ENCODE measurements around the gene SLC8A1.

Gene SLC8A1

GRCh38 chr2:40147360-40147759 is 304.5 kb downstream of the SLC8A1 start:
- DNase-seq (ENCODE audit: low spot score): no peak

DNA sequence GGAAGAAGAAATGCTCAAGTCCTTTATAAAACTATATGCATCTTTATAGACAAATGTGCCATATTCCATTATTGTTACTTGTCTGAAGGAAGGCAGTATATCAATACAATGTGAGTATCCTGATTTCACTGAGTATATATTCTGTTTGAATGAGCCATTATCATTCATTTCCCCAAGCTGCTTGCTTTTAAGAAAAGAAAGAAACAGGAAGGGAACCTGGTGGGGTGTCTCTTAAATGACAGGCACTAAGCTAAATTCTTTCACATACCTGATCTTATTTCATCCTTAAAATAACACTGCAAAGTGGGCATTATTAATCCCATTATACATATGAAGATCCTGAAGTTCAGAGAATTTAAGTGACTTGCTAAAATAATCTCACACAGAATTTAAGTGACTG is 307.9 kb downstream of the SLC8A1 start:
- no peak for DNase-seq (ENCODE audit: low spot score)

- DNase-seq (ENCODE audit: low spot score): no peak
Observed at GRCh38 chr2:40138314-40138713, 313.6 kb downstream of the SLC8A1 start.

DNA sequence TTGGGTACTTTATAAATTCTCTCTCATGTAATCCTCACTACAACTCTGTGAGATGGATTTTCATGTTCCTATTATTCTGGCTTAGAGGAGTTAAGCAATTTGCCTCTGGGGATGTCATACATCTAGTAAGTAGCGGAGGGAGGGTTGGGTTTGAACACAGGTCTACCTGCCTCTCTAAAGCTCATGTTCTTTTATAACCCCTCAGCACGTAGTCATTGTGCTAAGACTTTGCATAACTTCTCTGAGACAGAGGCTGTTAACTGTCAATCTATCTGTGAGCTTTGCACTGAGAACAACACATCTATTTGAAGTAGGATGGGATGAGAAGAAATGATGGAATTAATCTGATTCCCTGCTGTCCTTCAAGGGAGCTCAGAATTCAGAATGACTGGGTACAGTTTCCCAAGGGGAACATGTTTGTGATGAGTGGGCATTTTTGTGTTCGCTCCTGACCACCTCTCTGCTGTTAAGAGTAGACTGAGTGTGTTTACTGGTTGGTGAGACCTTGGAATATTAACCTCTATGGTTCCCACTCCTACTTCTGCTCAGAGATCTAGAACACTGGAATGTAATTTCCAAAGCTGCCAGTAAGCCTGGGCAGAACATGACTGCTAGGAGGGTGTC is 320.7 kb downstream of the SLC8A1 start:
- DNase-seq (ENCODE audit: low spot score): no peak

- DNase-seq (ENCODE audit: low spot score): no peak
Observed at GRCh38 chr2:40130251-40130994, 321.5 kb downstream of the SLC8A1 start.

DNA sequence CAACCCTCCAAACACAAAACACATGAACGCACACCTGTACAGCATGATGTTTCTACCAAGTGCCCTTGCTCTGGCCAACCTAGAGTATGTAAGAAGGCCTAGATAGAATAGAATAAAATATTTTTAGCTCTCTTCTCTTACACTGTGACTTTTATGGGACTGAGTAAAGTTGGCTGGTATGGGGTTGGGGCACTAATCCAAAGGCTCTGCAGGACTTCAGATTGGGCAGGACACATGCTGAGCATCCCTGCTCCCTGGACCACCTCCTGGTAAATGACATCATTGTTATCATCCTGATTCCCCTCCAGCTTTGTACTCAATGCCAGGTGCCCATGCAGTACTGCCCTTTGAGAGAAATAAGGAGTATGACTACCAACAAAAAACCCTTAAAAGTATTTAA is 322.2 kb downstream of the SLC8A1 start:
- DNase-seq (ENCODE audit: low spot score): no peak

- no peak for DNase-seq (ENCODE audit: low spot score)
Observed at GRCh38 chr2:40128796-40129195, 323.1 kb downstream of the SLC8A1 start.

DNA sequence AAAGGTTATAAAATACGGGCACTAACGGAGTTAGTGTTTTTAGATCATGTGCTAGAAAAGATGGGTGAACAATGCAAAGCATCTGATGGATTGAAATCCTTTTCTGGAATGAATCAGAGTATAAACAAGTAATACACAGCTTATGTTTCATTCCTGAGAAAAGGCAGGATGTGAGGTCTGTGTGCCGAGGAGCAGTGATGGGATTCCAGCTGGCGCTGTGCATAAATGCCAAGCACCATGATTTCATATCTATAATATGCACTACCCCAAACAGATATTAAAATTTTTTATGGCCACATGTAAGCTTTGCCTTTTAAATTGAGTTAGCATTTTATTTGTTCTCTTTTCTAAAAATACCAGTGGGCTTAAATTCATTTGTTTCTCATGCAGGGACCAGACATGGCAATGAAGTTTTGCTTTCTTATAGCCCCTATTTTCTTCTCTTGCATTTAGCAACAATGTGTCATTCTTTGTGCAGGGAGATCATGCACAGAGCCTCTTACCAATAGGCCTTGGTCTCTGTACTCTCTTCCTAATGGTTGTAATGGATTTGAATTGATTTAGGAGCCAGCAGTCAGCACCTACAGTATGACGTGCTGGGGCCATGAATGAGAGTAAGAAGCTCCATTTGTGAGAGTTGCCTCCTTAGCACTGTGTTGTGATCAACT is 323.9 kb downstream of the SLC8A1 start:
- DNase-seq (ENCODE audit: low spot score): no peak

DNA sequence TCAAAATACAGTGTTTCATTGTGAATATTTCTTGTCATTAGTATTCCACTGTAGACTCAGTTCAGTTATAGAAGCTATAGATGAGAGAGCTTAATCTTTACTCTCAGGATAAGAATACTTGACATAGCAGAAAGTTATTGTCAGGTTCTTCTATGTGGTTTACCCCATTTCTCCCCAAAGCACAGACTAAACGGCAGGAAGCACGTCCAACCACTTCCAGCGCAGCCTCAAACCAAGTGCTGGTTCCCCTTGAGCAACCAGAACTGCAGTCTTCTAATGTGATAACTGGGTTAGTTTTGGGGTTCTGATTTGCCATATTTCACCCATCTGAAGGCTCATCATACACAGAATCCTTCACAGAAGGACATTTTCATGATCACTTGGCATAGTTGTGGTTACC is 324.7 kb downstream of the SLC8A1 start:
- DNase-seq (ENCODE audit: low spot score): no peak

DNA sequence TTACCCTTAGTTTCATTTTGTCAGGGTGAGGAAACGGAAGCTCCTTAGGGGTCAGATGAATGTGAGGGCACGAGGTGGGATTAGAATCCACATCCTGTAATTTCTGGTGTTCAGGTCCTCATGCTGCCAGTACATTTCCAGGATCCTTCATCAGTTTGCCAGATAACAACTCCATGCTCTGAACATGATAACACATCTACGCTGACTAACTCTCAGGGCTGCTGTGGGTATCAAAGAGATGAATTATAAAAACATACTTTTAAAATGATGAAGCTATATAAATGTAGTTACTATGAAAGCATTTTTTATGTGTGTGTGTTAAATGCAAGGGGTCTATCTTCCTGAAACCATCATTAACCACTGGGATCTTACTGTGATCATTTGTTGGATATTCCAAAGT is 325.9 kb downstream of the SLC8A1 start:
- DNase-seq (ENCODE audit: low spot score): no peak

- DNase-seq (ENCODE audit: low spot score): no peak
Observed at GRCh38 chr2:40123746-40124145, 328.1 kb downstream of the SLC8A1 start.

GRCh38 chr2:40123326-40123725 is 328.6 kb downstream of the SLC8A1 start:
- no peak for DNase-seq (ENCODE audit: low spot score)

GRCh38 chr2:40120957-40121356 is 330.9 kb downstream of the SLC8A1 start:
- no peak for DNase-seq (ENCODE audit: low spot score)

GRCh38 chr2:40120026-40120425 is 331.9 kb downstream of the SLC8A1 start:
- no peak for DNase-seq (ENCODE audit: low spot score)

DNA sequence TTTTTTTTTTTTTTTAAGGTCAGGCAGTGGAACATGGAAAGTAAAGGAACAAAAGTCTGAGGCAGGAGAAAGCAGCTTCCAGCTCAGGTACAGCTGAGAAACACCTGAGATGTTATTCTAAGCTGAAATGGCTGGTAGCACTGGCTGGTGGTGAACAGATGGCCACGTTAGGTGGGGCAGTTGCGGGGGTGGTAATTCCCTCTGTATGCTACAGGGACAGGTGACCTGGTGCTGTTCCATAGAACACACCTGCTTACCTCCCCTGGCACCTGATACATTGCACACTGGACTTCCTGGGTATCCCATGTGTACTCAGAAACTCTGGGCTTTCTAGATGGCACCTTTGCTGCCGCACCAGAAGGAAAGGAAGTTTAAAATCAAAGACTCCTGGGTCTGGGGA is 333.3 kb downstream of the SLC8A1 start:
- DNase-seq (ENCODE audit: low spot score): no peak

- DNase-seq (ENCODE audit: low spot score): no peak
Observed at GRCh38 chr2:40115894-40116293, 336.0 kb downstream of the SLC8A1 start.

- DNase-seq (ENCODE audit: low spot score): no peak
Observed at GRCh38 chr2:40115348-40115747, 336.5 kb downstream of the SLC8A1 start.

GRCh38 chr2:40113997-40114396 is 337.9 kb downstream of the SLC8A1 start:
- no peak for DNase-seq (ENCODE audit: low spot score)

- DNase-seq (ENCODE audit: low spot score): no peak
Observed at GRCh38 chr2:40113272-40113968, 338.5 kb downstream of the SLC8A1 start.

GRCh38 chr2:40109381-40109780 is 342.5 kb downstream of the SLC8A1 start:
- DNase-seq (ENCODE audit: low spot score): no peak

GRCh38 chr2:40108851-40109250 is 343.0 kb downstream of the SLC8A1 start:
- DNase-seq (ENCODE audit: low spot score): no peak

- DNase-seq (ENCODE audit: low spot score): no peak
Observed at GRCh38 chr2:40106061-40106460, 345.8 kb downstream of the SLC8A1 start.

DNA sequence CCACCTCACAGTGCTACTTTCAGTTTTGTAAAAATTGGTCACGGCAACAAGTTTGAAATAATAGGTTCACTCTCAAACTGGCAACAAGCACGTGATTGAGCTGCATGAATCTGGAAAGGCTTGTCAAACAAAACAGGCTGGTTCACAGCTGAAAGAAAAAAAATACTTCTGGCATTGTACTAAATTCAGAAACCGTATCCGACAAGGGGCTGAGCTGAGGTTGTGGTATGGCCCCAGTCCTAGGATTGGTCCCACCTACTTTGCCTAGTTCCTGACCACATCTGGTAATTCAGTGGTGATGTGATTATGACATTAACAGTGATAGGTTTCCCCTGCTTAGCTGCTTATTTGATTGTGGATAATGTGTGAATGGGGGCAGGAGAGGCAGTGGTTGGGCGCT is 346.3 kb downstream of the SLC8A1 start:
- DNase-seq (ENCODE audit: low spot score): no peak
